HCT116 (cell line): ENCODE data around the gene HIPK2. TPM values are rescaled to one million over a fixed set of nuclear protein-coding genes. Genes with fewer than 3 reads are reported as not detected.

Source experiments
- ATAC-seq: fragments of 200-7000 bp; cut with Tn5 transposase; 2 replicates; pipeline ENCODE4 v1.9.1; 2020; ENCODE audit warnings: mild to moderate bottlenecking, moderate library complexity
- BruUV-seq: library from RNA; stranded (reverse); fragments of 400-500 nt; replicated peaks from 2 replicates; lab custom pipeline; 2021; lab: Mats Ljungman, UMichigan
- CTCF ChIA-PET: fragments of 300-600 bp; sonication (Branson Sonifier 250); formaldehyde crosslinking; loops from one replicate; lab custom pipeline; 2021; ENCODE audit warnings: antibody characterized with exemption; lab: Charles Lee
- POLR2A ChIA-PET: fragments of 300-600, 350-600 bp; sonication (Branson Sonifier 250); formaldehyde crosslinking; loops from one replicate; lab custom pipeline; 2021; ENCODE audit warnings: antibody characterized with exemption; lab: Charles Lee
- RAD21 ChIA-PET, 2 experiments: fragments of 300-600 bp; sonication (Branson Sonifier 250); formaldehyde crosslinking; loops; one replicate each; lab custom pipeline; 2023; ENCODE audit warnings: low total read pairs in 2 of 2; ENCODE audit not compliant: uncharacterized antibody in 2 of 2, unreplicated experiment in 2 of 2, low non-redundant PET in 1 of 2; lab: Charles Lee
- DNase-seq: peaks from one replicate; pipeline ENCODE4 v3.0.0-alpha.2; 2010; ENCODE audit warnings: low read depth, low spot score
- H2AFZ ChIP-seq: fragments of 200-600 bp; shearing (Covaris generic), sonication (generic); 2 replicates; pipeline ENCODE4 v1.6.1; 2017; ENCODE audit warnings: low read depth, mixed run types, mixed read lengths, antibody characterized with exemption, low read length; ENCODE audit not compliant: poor library complexity, severe bottlenecking
- H3K27ac ChIP-seq: 2 replicates; pipeline ENCODE4 v1.5.1; 2012; ENCODE audit warnings: low read depth, low read length
- H3K27me3 ChIP-seq: fragments of 200-600 bp; sonication (generic); 2 replicates; pipeline ENCODE4 v1.6.1; 2016; ENCODE audit warnings: mixed run types, low read length, mixed read lengths; ENCODE audit not compliant: insufficient read depth
- H3K36me3 ChIP-seq, 2 experiments: fragments of 200-500 bp in 1 of 2; fragments of 200-600 bp in 1 of 2; sonication (Bioruptor generic) in 1 of 2; sonication (generic) in 1 of 2; 2 replicates each; pipeline versions ENCODE4 v1.5.1 to v1.6.1; 2014 to 2016; ENCODE audit warnings: low read length in 2 of 2, inconsistent platforms in 1 of 2, mixed read lengths in 1 of 2, mixed run types in 1 of 2; ENCODE audit not compliant: insufficient read depth in 2 of 2, control insufficient read depth in 1 of 2
- H3K4me1 ChIP-seq, 2 experiments: fragments of 200-600 bp in 1 of 2; sonication (generic) in 1 of 2; 2 replicates each; pipeline versions ENCODE4 v1.5.1 to v1.6.1; 2012 to 2017; ENCODE audit warnings: low read length in 2 of 2, inconsistent platforms in 1 of 2, mild to moderate bottlenecking in 1 of 2, mixed read lengths in 1 of 2, mixed run types in 1 of 2, moderate library complexity in 1 of 2; ENCODE audit not compliant: insufficient read depth in 2 of 2, control insufficient read depth in 1 of 2
- H3K4me2 ChIP-seq: fragments of 200-600 bp; sonication (generic); 2 replicates; pipeline ENCODE4 v1.6.1; 2017; ENCODE audit warnings: mixed run types, low read length, mixed read lengths
- H3K4me3 ChIP-seq, 2 experiments: fragments of 200-600 bp in 1 of 2; sonication (generic) in 1 of 2; replicated peaks in 1 of 2; 2 replicates each; pipeline ENCODE4 v1.5.1; 2011 to 2016; ENCODE audit warnings: low read length in 2 of 2, control low read depth in 1 of 2, low read depth in 1 of 2, mild to moderate bottlenecking in 1 of 2, mixed read lengths in 1 of 2, mixed run types in 1 of 2
- H3K79me2 ChIP-seq: fragments of 200-600 bp; sonication (generic); 2 replicates; pipeline ENCODE4 v1.6.1; 2017; ENCODE audit warnings: mild to moderate bottlenecking, mixed run types, low read length, moderate library complexity, mixed read lengths; ENCODE audit not compliant: insufficient read depth
- H3K9ac ChIP-seq: fragments of 200-600 bp; sonication (generic); 2 replicates; pipeline ENCODE4 v1.6.1; 2016; ENCODE audit warnings: low read length, mixed read lengths
- H3K9me2 ChIP-seq: fragments of 200-600 bp; sonication (generic), shearing (Covaris generic); 2 replicates; pipeline ENCODE4 v1.6.1; 2017; ENCODE audit warnings: mixed run types, mild to moderate bottlenecking, moderate library complexity; ENCODE audit not compliant: insufficient read depth
- H3K9me3 ChIP-seq, 2 experiments: fragments of 200-500 bp in 1 of 2; fragments of 200-600 bp in 1 of 2; sonication (Bioruptor generic) in 1 of 2; sonication (generic) in 1 of 2; 2 replicates each; pipeline ENCODE4 v1.6.1; 2014 to 2017; ENCODE audit warnings: low read length in 2 of 2, mixed read lengths in 2 of 2, inconsistent platforms in 1 of 2, low read depth in 1 of 2, mild to moderate bottlenecking in 1 of 2, mixed run types in 1 of 2, moderate library complexity in 1 of 2; ENCODE audit not compliant: control insufficient read depth in 1 of 2, insufficient read depth in 1 of 2
- H4K20me1 ChIP-seq: fragments of 200-600 bp; sonication (generic), shearing (Covaris generic); 2 replicates; pipeline ENCODE4 v1.6.1; 2017; ENCODE audit warnings: mixed run types, mild to moderate bottlenecking, moderate library complexity; ENCODE audit not compliant: insufficient read depth
- CBX3 ChIP-seq: IDR thresholded peaks from 2 replicates; pipeline ENCODE4 v1.6.1; 2012; ENCODE audit warnings: low read depth
- EGR1 ChIP-seq: IDR thresholded peaks from 2 replicates; pipeline ENCODE4 v1.6.1; 2012; ENCODE audit warnings: low read depth
- ELF1 ChIP-seq: IDR thresholded peaks from 2 replicates; pipeline ENCODE4 v1.6.1; 2012; ENCODE audit warnings: low read depth, borderline replicate concordance
- EZH2 ChIP-seq: fragments of 200-600 bp; sonication (generic); IDR thresholded peaks from 2 replicates; pipeline ENCODE4 v1.6.1; 2017; ENCODE audit warnings: antibody characterized with exemption, mixed run types
- EZH2phosphoT487 ChIP-seq: fragments of 200-600 bp; IDR thresholded peaks from 2 replicates; pipeline ENCODE4 v1.6.1; 2018; ENCODE audit warnings: antibody characterized with exemption, borderline replicate concordance
- FOSL1 ChIP-seq: IDR thresholded peaks from 2 replicates; pipeline ENCODE4 v1.6.1; 2012; ENCODE audit warnings: low read depth
- JUND ChIP-seq: IDR thresholded peaks from 2 replicates; pipeline ENCODE4 v1.6.1; 2012
- POLR2A ChIP-seq: IDR thresholded peaks from 2 replicates; pipeline ENCODE4 v1.7.0; 2011; ENCODE audit warnings: borderline replicate concordance; ENCODE audit not compliant: insufficient read depth, insufficient read length; ENCODE audit errors: extremely low read depth
- SIN3A ChIP-seq: IDR thresholded peaks from 2 replicates; pipeline ENCODE4 v1.6.1; 2012; ENCODE audit warnings: low read depth
- SP1 ChIP-seq: IDR thresholded peaks from 2 replicates; pipeline ENCODE4 v1.6.1; 2012; ENCODE audit warnings: low read depth
- SRF ChIP-seq: IDR thresholded peaks from 2 replicates; pipeline ENCODE4 v1.6.1; 2012; ENCODE audit warnings: low read depth
- YY1 ChIP-seq: IDR thresholded peaks from 2 replicates; pipeline ENCODE4 v1.6.1; 2011; ENCODE audit warnings: low read length, low read depth, moderate library complexity, mild to moderate bottlenecking; ENCODE audit not compliant: insufficient replicate concordance; ENCODE audit errors: extremely low read depth
- ZFX ChIP-seq: fragments of 450-650 bp; IDR thresholded peaks from 2 replicates; pipeline ENCODE4 v1.6.1; 2017
- intact Hi-C: fragments of 100-400 bp; cut with micrococcal nuclease; formaldehyde crosslinking; loops from 2 replicates; pipeline ENCODE4 v1.10.0; 2022
- total RNA-seq: library from RNA; stranded (reverse); gene quantifications from one replicate; pipeline ENCODE4 v1.2.1, GENCODE V29; 2021; ENCODE audit not compliant: unreplicated experiment
- TF ChIP-seq, protein P1 (sequence below): IDR thresholded peaks from 2 replicates; pipeline ENCODE4 v1.6.1; 2012
- TF ChIP-seq, protein P2 (sequence below): IDR thresholded peaks from 2 replicates; pipeline ENCODE4 v1.6.1; 2011; ENCODE audit warnings: mild to moderate bottlenecking, low read length, moderate library complexity; ENCODE audit not compliant: insufficient replicate concordance; ENCODE audit errors: extremely low read depth

Gene HIPK2
- total RNA-seq, 1 experiment from 2014 or later, result 49.5 TPM

DNA sequence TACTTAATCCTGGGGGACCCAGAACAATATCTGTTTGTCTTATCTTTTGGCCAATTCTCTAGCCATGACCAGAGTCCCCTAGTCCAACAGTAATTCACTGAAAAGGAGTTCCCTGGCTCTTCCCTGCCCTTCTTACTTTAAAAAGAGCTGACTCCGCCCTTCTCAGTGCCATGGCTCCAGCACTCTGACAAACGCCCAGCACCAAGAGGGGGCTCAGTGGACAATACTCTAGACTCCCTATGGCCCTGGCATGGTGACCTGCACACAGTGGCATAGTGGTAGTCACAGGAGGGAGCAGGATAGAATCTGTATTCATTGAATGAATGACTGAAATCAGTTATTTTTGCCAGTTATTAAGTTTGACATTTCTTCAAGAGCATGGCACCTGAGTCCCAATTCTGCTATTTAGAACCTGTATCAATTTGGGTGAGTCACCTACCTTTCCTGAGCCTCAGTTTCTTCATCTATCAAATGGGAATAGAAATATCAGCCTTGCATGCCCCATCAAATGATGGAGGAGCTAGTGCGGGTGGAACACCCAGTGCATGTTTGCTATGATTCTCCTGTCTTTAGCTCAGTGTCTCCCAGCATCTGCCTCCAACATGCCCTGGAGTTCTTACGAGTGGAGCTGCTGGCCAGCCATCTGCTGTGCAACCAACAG is 184.9 kb downstream of the HIPK2 start (continued):
- TF ChIP-seq EZH2phosphoT487 (no peak), EZH2 (no peak), CBX3 (no peak), FOSL1 (no peak)

DNA sequence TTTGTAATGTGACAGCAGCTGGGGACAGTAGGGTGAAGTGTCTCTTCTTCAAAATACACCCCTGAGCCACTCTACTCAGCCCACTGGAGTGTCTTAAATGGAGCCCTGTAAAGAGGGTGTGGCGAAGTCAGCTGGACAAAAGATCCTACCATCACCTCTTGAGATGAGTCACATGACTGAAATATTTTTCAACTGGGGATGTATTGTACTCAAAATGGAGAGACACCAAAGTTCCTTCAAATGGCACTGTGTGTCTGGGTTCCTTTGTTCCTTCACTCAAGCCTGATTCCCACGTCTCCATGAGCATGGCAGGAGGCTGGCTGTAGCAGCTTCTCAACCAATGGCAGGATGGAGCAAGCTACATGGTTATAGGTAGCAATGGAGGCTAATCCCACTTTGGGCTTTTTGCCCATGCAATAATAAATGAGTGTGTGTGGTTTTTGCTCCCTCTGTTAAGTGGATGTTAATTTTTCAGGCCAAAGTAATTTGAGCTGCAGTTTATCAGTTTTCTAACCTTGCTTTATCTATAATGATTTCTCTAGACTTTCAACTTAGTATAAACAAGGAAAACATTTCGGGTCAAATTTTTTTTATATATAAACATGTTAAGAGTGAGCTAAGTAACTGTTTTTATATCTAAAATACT is 186.1 kb downstream of the HIPK2 start:
- H3K4me2 ChIP-seq, result no peak overlapping the region
- H3K36me3 ChIP-seq, result peaks cover 19% of the 10 kb centered on the region in 2 experiments; a peak in 3 of 4 replicates
- no peak overlapping the region for H3K9ac ChIP-seq
- BruUV-seq, result no TSS peak
- intact Hi-C loops, result no loop called here
- ATAC-seq, result no peak
- no peak overlapping the region for H3K27ac ChIP-seq
- H3K9me2 ChIP-seq, result no peaks in the 10 kb centered on the region
- H3K27me3 ChIP-seq, result no peaks in the 10 kb centered on the region
- no peaks in the 10 kb centered on the region for H3K9me3 ChIP-seq
- no peaks in the 10 kb centered on the region for H3K79me2 ChIP-seq
- no peak overlapping the region for H3K4me3 ChIP-seq
- no peak for DNase-seq
- ChIA-PET POLR2A (no interaction called here), CTCF (interaction anchor here (4.2 kb wide), 1 partner anchor 10 kb away, joined by 16 read pairs; no protein-coding TSS in a partner anchor), RAD21 (no interaction called here)
- no peaks in the 10 kb centered on the region for H3K4me1 ChIP-seq
- no peak for TF ChIP-seq SP1
- H4K20me1 ChIP-seq, result no peaks in the 10 kb centered on the region
- no peak overlapping the region for H2AFZ ChIP-seq

GRCh38 chr7:139589474-139589873 is 188.3 kb downstream of the HIPK2 start:
- H2AFZ ChIP-seq, result no peak overlapping the region
- POLR2A ChIA-PET, result no interaction called here
- H3K36me3 ChIP-seq, result peaks cover 4 to 9% of the 10 kb centered on the region in 2 experiments; a peak in 3 of 4 replicates
- no peaks in the 10 kb centered on the region for H3K79me2 ChIP-seq
- DNase-seq (no peak), ATAC-seq (no peak)
- H3K9ac ChIP-seq, result no peak overlapping the region
- no peaks in the 10 kb centered on the region for H3K4me1 ChIP-seq
- TF ChIP-seq YY1 (no peak), EGR1 (no peak), SIN3A (no peak), POLR2A (no peak), SP1 (no peak), ELF1 (no peak), SRF (no peak), ZFX (no peak), JUND (no peak)
- TF ChIP-seq, protein P1, sequence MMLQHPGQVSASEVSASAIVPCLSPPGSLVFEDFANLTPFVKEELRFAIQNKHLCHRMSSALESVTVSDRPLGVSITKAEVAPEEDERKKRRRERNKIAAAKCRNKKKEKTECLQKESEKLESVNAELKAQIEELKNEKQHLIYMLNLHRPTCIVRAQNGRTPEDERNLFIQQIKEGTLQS, result no peak
- TF ChIP-seq, protein P2, sequence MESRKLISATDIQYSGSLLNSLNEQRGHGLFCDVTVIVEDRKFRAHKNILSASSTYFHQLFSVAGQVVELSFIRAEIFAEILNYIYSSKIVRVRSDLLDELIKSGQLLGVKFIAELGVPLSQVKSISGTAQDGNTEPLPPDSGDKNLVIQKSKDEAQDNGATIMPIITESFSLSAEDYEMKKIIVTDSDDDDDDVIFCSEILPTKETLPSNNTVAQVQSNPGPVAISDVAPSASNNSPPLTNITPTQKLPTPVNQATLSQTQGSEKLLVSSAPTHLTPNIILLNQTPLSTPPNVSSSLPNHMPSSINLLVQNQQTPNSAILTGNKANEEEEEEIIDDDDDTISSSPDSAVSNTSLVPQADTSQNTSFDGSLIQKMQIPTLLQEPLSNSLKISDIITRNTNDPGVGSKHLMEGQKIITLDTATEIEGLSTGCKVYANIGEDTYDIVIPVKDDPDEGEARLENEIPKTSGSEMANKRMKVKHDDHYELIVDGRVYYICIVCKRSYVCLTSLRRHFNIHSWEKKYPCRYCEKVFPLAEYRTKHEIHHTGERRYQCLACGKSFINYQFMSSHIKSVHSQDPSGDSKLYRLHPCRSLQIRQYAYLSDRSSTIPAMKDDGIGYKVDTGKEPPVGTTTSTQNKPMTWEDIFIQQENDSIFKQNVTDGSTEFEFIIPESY, result no peak
- H3K4me3 ChIP-seq, result no peak overlapping the region
- CTCF ChIA-PET, result interaction anchor here (4.2 kb wide), 1 partner anchor 12 kb away, joined by 16 read pairs; no protein-coding TSS in a partner anchor
- no peaks in the 10 kb centered on the region for H3K9me3 ChIP-seq
- RAD21 ChIA-PET, result no interaction called here
- intact Hi-C loops, result no loop called here
- no peak overlapping the region for H3K4me2 ChIP-seq
- no peak overlapping the region for H3K27ac ChIP-seq
- H3K9me2 ChIP-seq, result no peaks in the 10 kb centered on the region
- H3K27me3 ChIP-seq, result no peaks in the 10 kb centered on the region
- no TSS peak for BruUV-seq
- no peaks in the 10 kb centered on the region for H4K20me1 ChIP-seq
